HEK293 (cell line): ENCODE measurements around the gene INO80B.

Experiments
- CTCF ChIA-PET: fragments of 350-600 bp; formaldehyde crosslinking; extraction: SDS; loops from one replicate; lab custom pipeline; 2021; ENCODE audit warnings: antibody characterized with exemption; lab: Yijun Ruan, JAX
- POLR2A ChIA-PET: fragments of 300-600 bp; formaldehyde crosslinking; extraction: SDS; loops from one replicate; lab custom pipeline; 2020; ENCODE audit warnings: antibody characterized with exemption, inconsistent platforms; lab: Yijun Ruan, JAX
- H3K27ac ChIP-seq: fragments of 200-500 bp; sonication (Bioruptor generic); 2 replicates; pipeline ENCODE4 v1.5.1; 2014; ENCODE audit warnings: low read depth, low read length, control low read depth, inconsistent platforms; ENCODE audit errors: extremely low read depth
- H3K36me3 ChIP-seq, 2 experiments: fragments of 200-500 bp in 1 of 2; sonication (Bioruptor generic) in 1 of 2; 1 replicate in 1 of 2; 2 replicates in 1 of 2; pipeline ENCODE4 v1.5.1; 2014 to 2017; ENCODE audit warnings: inconsistent platforms in 2 of 2, low read length in 2 of 2; ENCODE audit not compliant: control insufficient read depth in 2 of 2, insufficient read depth in 1 of 2
- H3K4me1 ChIP-seq: fragments of 200-500 bp; sonication (Bioruptor generic); 2 replicates; pipeline ENCODE4 v1.5.1; 2014; ENCODE audit warnings: mild to moderate bottlenecking, low read length, inconsistent platforms; ENCODE audit not compliant: control insufficient read depth, insufficient read depth
- H3K4me3 ChIP-seq: 2 replicates; pipeline ENCODE4 v1.5.1; 2011; ENCODE audit warnings: low read depth, mild to moderate bottlenecking, control low read depth, low read length, moderate library complexity
- H3K9me3 ChIP-seq: fragments of 200-500 bp; sonication (Bioruptor generic); 2 replicates; pipeline ENCODE4 v1.5.1; 2014; ENCODE audit warnings: low read depth, low read length, inconsistent platforms; ENCODE audit not compliant: control insufficient read depth, insufficient read depth
- EGR2 ChIP-seq: fragments of 450-650 bp; formaldehyde crosslinking; IDR thresholded peaks from 2 replicates; pipeline ENCODE4 v1.5.1; 2016; ENCODE audit warnings: low read depth, missing biosample characterization, missing genetic modification characterization
- HOXD13 ChIP-seq: sonication (generic); formaldehyde crosslinking; IDR thresholded peaks from 2 replicates; pipeline ENCODE4 v1.8.0; 2022; ENCODE audit warnings: missing genetic modification reagents, borderline replicate concordance
- ZBTB17 ChIP-seq: fragments of 450-650 bp; formaldehyde crosslinking; IDR thresholded peaks from 2 replicates; pipeline ENCODE4 v1.5.1; 2016; ENCODE audit warnings: missing biosample characterization, missing genetic modification characterization
- ZFHX2 ChIP-seq: fragments of 450-650 bp; formaldehyde crosslinking; conservative IDR thresholded peaks from 2 replicates; pipeline ENCODE4 v1.5.1; 2016; ENCODE audit warnings: missing biosample characterization, missing genetic modification characterization
- ZFP37 ChIP-seq: fragments of 450-650 bp; formaldehyde crosslinking; IDR thresholded peaks from 2 replicates; pipeline ENCODE4 v1.5.1; 2016; ENCODE audit warnings: missing biosample characterization, missing genetic modification characterization
- ZFP69B ChIP-seq: fragments of 450-650 bp; formaldehyde crosslinking; IDR thresholded peaks from 2 replicates; pipeline ENCODE4 v1.5.1; 2016; ENCODE audit warnings: missing biosample characterization, missing genetic modification characterization
- ZIC2 ChIP-seq: fragments of 450-650 bp; formaldehyde crosslinking; IDR thresholded peaks from 2 replicates; pipeline ENCODE4 v1.5.1; 2016; ENCODE audit warnings: missing biosample characterization, missing genetic modification characterization
- ZNF114 ChIP-seq: fragments of 450-650 bp; formaldehyde crosslinking; IDR thresholded peaks from 2 replicates; pipeline ENCODE4 v1.5.0; 2017; ENCODE audit warnings: missing biosample characterization, missing genetic modification characterization
- ZNF121 ChIP-seq: fragments of 450-650 bp; formaldehyde crosslinking; IDR thresholded peaks from 2 replicates; pipeline ENCODE4 v1.5.1; 2016; ENCODE audit warnings: missing biosample characterization, missing genetic modification characterization
- ZNF157 ChIP-seq: fragments of 450-650 bp; formaldehyde crosslinking; IDR thresholded peaks from 2 replicates; pipeline ENCODE4 v1.5.1; 2016; ENCODE audit warnings: missing biosample characterization, missing genetic modification characterization
- ZNF16 ChIP-seq: fragments of 450-650 bp; formaldehyde crosslinking; IDR thresholded peaks from 2 replicates; pipeline ENCODE4 v1.5.1; 2016; ENCODE audit warnings: low read depth, missing biosample characterization, missing genetic modification characterization
- ZNF19 ChIP-seq: fragments of 450-650 bp; formaldehyde crosslinking; IDR thresholded peaks from 2 replicates; pipeline ENCODE4; 2016; ENCODE audit warnings: missing biosample characterization, missing genetic modification characterization, low read depth
- ZNF23 ChIP-seq: fragments of 450-650 bp; formaldehyde crosslinking; IDR thresholded peaks from 2 replicates; pipeline ENCODE4 v1.5.1; 2016; ENCODE audit warnings: missing biosample characterization, missing genetic modification characterization, borderline replicate concordance
- ZNF335 ChIP-seq: fragments of 450-650 bp; formaldehyde crosslinking; conservative IDR thresholded peaks from 2 replicates; pipeline ENCODE4 v1.5.1; 2016; ENCODE audit warnings: missing biosample characterization, missing genetic modification characterization
- ZNF350 ChIP-seq: fragments of 450-650 bp; formaldehyde crosslinking; IDR thresholded peaks from 2 replicates; pipeline ENCODE4 v1.5.0; 2017; ENCODE audit warnings: missing biosample characterization, mild to moderate bottlenecking, missing genetic modification characterization
- ZNF416 ChIP-seq: fragments of 450-650 bp; formaldehyde crosslinking; IDR thresholded peaks from 2 replicates; pipeline ENCODE4 v1.5.1; 2016; ENCODE audit warnings: missing biosample characterization, missing genetic modification characterization
- ZNF423 ChIP-seq: fragments of 450-650 bp; formaldehyde crosslinking; IDR thresholded peaks from 2 replicates; pipeline ENCODE4 v1.5.1; 2016; ENCODE audit warnings: missing biosample characterization, missing genetic modification characterization
- ZNF600 ChIP-seq: fragments of 450-650 bp; formaldehyde crosslinking; IDR thresholded peaks from 2 replicates; pipeline ENCODE4 v1.5.1; 2016; ENCODE audit warnings: missing biosample characterization, missing genetic modification characterization
- ZNF629 ChIP-seq: fragments of 450-650 bp; formaldehyde crosslinking; IDR thresholded peaks from 2 replicates; pipeline ENCODE4 v1.5.1; 2017; ENCODE audit warnings: missing biosample characterization, missing genetic modification characterization
- ZNF792 ChIP-seq: fragments of 450-650 bp; formaldehyde crosslinking; IDR thresholded peaks from 2 replicates; pipeline ENCODE4 v1.5.1; 2016; ENCODE audit warnings: missing biosample characterization, missing genetic modification characterization
- TF ChIP-seq, protein P1 (sequence below): fragments of 450-650 bp; formaldehyde crosslinking; IDR thresholded peaks from 2 replicates; pipeline ENCODE4 v1.5.1; 2016; ENCODE audit warnings: missing biosample characterization, missing genetic modification characterization
- TF ChIP-seq, protein P2 (sequence below): fragments of 450-650 bp; formaldehyde crosslinking; IDR thresholded peaks from 2 replicates; pipeline ENCODE4 v1.5.1; 2016; ENCODE audit warnings: missing biosample characterization, missing genetic modification characterization
- TF ChIP-seq, protein P3 (sequence below): sonication (generic); formaldehyde crosslinking; IDR thresholded peaks from 2 replicates; pipeline ENCODE4 v1.8.1; 2022; ENCODE audit warnings: mild to moderate bottlenecking, moderate library complexity, missing genetic modification reagents
- TF ChIP-seq, protein P4 (sequence below): fragments of 450-650 bp; formaldehyde crosslinking; IDR thresholded peaks from 2 replicates; pipeline ENCODE4 v1.5.1; 2016; ENCODE audit warnings: missing biosample characterization, missing genetic modification characterization

Gene INO80B

DNA sequence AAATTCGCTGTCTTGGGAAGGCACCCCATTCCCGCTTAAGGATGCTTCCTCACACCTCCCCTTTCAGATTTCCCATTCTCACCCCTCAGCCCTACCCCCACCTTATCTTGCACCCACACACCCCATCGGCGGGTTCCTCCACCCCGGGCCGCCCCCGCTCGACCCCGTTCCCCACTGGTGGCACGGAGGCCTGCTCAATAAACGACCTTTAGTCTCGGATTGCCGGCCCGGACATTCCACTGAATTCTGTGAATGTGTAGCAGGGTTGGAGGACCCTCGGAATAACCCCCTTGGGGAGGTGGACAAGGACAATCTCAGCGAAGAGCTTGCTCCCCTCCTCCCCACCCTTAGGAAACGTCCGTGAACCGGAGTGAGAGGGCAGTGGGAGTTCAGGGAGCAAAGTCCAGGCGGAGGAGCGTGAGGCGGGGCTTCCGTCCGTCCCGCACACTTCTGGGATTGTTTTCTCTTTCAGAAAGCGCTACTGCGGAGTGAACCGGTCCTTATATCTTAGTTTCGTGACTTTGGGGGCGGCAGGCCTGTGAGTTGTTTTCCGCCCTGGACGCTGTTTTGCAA is 47.3 kb downstream of the INO80B start:
- ChIA-PET POLR2A (interaction anchor here (0.6 to 1.6 kb wide), 3 partner anchors 9 to 86 kb away, joined by 4 to 7 read pairs (median 5); partner anchors contain the start of genes CCDC142 and TTC31), CTCF (interaction anchor here (1.4 kb wide), 1 partner anchor 10 kb away, joined by 3 read pairs; no protein-coding TSS in a partner anchor)
- no peaks in the 10 kb centered on the region for H3K4me1 ChIP-seq
- peaks cover 4 to 20% of the 10 kb centered on the region in 2 experiments; a peak in 2 of 3 replicates for H3K36me3 ChIP-seq
- no peaks in the 10 kb centered on the region for H3K9me3 ChIP-seq
- peak overlapping the region; percentile 36 for H3K4me3 ChIP-seq
- H3K27ac ChIP-seq, result no peak overlapping the region
- TF ChIP-seq EGR2, result peak; percentile 30; the same call in 1 of the 2 replicates
- peak; percentile 55 for TF ChIP-seq ZFHX2
- TF ChIP-seq ZFP69B (tag by site-specific recombination), result no peak

DNA sequence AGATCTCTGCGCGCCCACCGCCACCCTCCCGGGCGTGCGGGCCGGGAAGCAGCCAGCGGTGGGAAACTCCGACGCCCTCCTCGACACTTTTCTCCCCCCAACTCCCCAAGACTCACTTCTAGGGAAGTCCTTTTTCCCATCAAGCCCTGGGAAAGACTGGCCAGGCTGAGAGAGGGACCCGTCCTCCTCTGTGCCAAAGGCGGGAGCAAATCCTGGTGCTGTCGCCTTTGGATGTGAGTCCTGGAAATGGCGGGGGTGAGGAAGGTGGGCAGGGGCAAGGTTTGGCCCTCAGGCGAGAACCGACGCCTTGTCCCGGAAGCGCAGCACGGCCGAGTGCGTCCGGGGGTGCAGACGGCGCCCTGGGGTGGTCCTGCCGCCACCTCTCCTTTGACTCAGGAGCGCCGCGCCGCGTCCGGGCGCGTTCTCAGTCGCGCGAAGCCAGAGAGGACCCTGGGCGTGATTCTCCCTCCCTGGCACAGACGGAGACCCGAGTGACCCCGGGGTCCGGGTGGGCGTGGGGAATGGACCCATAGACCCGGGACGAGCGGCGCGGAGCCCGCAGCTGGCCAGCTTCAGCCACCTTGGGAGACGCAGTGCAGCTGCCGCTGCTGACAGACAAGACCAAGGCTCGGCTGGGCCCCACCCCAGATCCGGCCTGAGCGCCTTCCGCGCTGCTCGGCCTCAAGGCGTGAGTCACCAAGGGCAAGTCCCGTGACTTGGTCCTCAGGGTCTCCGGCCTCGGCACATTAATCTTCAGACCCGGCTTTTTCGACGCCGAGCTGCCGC is 48.0 kb downstream of the INO80B start:
- Histone ChIP-seq H3K27ac (no peak overlapping the region; the same call in 1 of the 2 replicates), H3K4me3 (peak overlapping the region; percentile 36), H3K36me3 (peaks cover 4 to 20% of the 10 kb centered on the region in 2 experiments; a peak in 2 of 3 replicates), H3K9me3 (no peaks in the 10 kb centered on the region), H3K4me1 (no peaks in the 10 kb centered on the region)
- ChIA-PET POLR2A (interaction anchor here (1.2 to 3.1 kb wide), 5 partner anchors 24 to 85 kb away, joined by 3 to 16 read pairs (median 6); partner anchors contain the start of genes AUP1, DQX1, HTRA2 and WBP1), CTCF (interaction anchor here (1.2 to 2.8 kb wide), 4 partner anchors 10 to 83 kb away, joined by 3 to 13 read pairs (median 4); partner anchors contain the start of genes CCDC142 and TTC31)
- peak; percentile 77 for TF ChIP-seq ZNF335 (tag by site-specific recombination)
- TF ChIP-seq, protein P1, sequence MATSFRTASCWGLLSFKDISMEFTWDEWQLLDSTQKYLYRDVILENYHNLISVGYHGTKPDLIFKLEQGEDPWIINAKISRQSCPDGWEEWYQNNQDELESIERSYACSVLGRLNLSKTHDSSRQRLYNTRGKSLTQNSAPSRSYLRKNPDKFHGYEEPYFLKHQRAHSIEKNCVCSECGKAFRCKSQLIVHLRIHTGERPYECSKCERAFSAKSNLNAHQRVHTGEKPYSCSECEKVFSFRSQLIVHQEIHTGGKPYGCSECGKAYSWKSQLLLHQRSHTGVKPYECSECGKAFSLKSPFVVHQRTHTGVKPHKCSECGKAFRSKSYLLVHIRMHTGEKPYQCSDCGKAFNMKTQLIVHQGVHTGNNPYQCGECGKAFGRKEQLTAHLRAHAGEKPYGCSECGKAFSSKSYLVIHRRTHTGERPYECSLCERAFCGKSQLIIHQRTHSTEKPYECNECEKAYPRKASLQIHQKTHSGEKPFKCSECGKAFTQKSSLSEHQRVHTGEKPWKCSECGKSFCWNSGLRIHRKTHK (tag by site-specific recombination), result no peak
- TF ChIP-seq ZNF121 (tag by site-specific recombination), result no peak
- TF ChIP-seq ZNF114 (tag by site-specific recombination), result no peak
- TF ChIP-seq ZNF16, result no peak
- TF ChIP-seq, protein P2, sequence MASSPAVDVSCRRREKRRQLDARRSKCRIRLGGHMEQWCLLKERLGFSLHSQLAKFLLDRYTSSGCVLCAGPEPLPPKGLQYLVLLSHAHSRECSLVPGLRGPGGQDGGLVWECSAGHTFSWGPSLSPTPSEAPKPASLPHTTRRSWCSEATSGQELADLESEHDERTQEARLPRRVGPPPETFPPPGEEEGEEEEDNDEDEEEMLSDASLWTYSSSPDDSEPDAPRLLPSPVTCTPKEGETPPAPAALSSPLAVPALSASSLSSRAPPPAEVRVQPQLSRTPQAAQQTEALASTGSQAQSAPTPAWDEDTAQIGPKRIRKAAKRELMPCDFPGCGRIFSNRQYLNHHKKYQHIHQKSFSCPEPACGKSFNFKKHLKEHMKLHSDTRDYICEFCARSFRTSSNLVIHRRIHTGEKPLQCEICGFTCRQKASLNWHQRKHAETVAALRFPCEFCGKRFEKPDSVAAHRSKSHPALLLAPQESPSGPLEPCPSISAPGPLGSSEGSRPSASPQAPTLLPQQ (tag by site-specific recombination), result peak; percentile 97
- no peak for TF ChIP-seq ZNF19
- TF ChIP-seq, protein P3, sequence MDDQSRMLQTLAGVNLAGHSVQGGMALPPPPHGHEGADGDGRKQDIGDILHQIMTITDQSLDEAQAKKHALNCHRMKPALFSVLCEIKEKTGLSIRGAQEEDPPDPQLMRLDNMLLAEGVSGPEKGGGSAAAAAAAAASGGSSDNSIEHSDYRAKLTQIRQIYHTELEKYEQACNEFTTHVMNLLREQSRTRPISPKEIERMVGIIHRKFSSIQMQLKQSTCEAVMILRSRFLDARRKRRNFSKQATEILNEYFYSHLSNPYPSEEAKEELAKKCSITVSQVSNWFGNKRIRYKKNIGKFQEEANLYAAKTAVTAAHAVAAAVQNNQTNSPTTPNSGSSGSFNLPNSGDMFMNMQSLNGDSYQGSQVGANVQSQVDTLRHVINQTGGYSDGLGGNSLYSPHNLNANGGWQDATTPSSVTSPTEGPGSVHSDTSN (CRISPR knock-in tag), result 0 out of 2 replicates have a peak, but pooled peaks have one; percentile 60
- no peak for TF ChIP-seq HOXD13 (CRISPR knock-in tag)
- TF ChIP-seq, protein P4, sequence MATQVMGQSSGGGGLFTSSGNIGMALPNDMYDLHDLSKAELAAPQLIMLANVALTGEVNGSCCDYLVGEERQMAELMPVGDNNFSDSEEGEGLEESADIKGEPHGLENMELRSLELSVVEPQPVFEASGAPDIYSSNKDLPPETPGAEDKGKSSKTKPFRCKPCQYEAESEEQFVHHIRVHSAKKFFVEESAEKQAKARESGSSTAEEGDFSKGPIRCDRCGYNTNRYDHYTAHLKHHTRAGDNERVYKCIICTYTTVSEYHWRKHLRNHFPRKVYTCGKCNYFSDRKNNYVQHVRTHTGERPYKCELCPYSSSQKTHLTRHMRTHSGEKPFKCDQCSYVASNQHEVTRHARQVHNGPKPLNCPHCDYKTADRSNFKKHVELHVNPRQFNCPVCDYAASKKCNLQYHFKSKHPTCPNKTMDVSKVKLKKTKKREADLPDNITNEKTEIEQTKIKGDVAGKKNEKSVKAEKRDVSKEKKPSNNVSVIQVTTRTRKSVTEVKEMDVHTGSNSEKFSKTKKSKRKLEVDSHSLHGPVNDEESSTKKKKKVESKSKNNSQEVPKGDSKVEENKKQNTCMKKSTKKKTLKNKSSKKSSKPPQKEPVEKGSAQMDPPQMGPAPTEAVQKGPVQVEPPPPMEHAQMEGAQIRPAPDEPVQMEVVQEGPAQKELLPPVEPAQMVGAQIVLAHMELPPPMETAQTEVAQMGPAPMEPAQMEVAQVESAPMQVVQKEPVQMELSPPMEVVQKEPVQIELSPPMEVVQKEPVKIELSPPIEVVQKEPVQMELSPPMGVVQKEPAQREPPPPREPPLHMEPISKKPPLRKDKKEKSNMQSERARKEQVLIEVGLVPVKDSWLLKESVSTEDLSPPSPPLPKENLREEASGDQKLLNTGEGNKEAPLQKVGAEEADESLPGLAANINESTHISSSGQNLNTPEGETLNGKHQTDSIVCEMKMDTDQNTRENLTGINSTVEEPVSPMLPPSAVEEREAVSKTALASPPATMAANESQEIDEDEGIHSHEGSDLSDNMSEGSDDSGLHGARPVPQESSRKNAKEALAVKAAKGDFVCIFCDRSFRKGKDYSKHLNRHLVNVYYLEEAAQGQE (tag by site-specific recombination), result no peak
- TF ChIP-seq ZFP37 (tag by site-specific recombination), result 0 out of 2 replicates have a peak, but pooled peaks have one; percentile 66
- peak; percentile 38; the same call in 1 of the 2 replicates for TF ChIP-seq ZIC2 (tag by site-specific recombination)
- peak; percentile 97 for TF ChIP-seq ZNF423
- no peak for TF ChIP-seq ZNF350 (tag by site-specific recombination)
- no peak for TF ChIP-seq ZNF600
- TF ChIP-seq ZNF416, result no peak
- peak; percentile 93 for TF ChIP-seq ZFP69B (tag by site-specific recombination)
- no peak for TF ChIP-seq ZNF23 (tag by site-specific recombination)
- TF ChIP-seq ZNF792 (tag by site-specific recombination), result no peak
- TF ChIP-seq ZNF157 (tag by site-specific recombination), result no peak
- TF ChIP-seq ZNF629, result no peak
- TF ChIP-seq ZBTB17 (tag by site-specific recombination), result peak; percentile 78
